ENCODE results near the gene QSOX2. TPM values are rescaled to one million over a fixed set of nuclear protein-coding genes. Genes with fewer than 3 reads are reported as not detected.
A peak's percentile ranks its signal among the peaks of the same experiment; 100 is the strongest.

Gene QSOX2
- total RNA-seq, 2 experiments from 2014 or later: 50.0 to 57.5 TPM

GRCh38 chr9:136191099-136191959, 54.3 kb downstream of the QSOX2 start:
- H3K36me3 ChIP-seq (ENCODE audit: insufficient read depth, low read length): no peaks in the 10 kb centered on the region
- TF ChIP-seq EZH2phosphoT487 (IDR thresholded peaks at IDR 0.05; ENCODE audit: borderline replicate concordance, low read depth, low read length) (no peak), CTCF (conservative IDR thresholded peaks at IDR 0.05; ENCODE audit: low read length) (no peak)
- H3K4me2 ChIP-seq (ENCODE audit: low read length): no peak overlapping the region
- H3K79me2 ChIP-seq (ENCODE audit: insufficient read depth, low read depth, low read length): no peaks in the 10 kb centered on the region
- no TSS peak for BruUV-seq (replicated peaks)
- H3K9me2 ChIP-seq (ENCODE audit: insufficient read depth, low read length): no peaks in the 10 kb centered on the region
- POLR2A ChIA-PET: no interaction called here
- DNase-seq (ENCODE audit: low spot score): peak; percentile 22
- no peak overlapping the region for H3K27ac ChIP-seq (ENCODE audit: low read depth, low read length, poor library complexity, severe bottlenecking)
- H3K4me1 ChIP-seq (ENCODE audit: insufficient read depth, low read length, poor library complexity, severe bottlenecking): peaks cover 7% of the 10 kb centered on the region
- CTCF ChIA-PET (ENCODE audit: unreplicated experiment): no interaction called here
- no peak overlapping the region for H2AFZ ChIP-seq (ENCODE audit: low read length)
- H3K4me3 ChIP-seq (ENCODE audit: low read depth, low read length, poor library complexity, severe bottlenecking): no peak overlapping the region
- H3K9me3 ChIP-seq (ENCODE audit: low read length): no peaks in the 10 kb centered on the region
- H4K20me1 ChIP-seq (ENCODE audit: insufficient read depth, low read length): no peaks in the 10 kb centered on the region
- intact Hi-C loops (cut with micrococcal nuclease; ENCODE audit: unreplicated experiment): no loop called here

GRCh38 chr9:136190656-136191055, 55.0 kb downstream of the QSOX2 start:
- Histone ChIP-seq H3K9me3 (ENCODE audit: low read length) (no peaks in the 10 kb centered on the region), H3K79me2 (ENCODE audit: insufficient read depth, low read depth, low read length) (no peaks in the 10 kb centered on the region), H3K36me3 (ENCODE audit: insufficient read depth, low read length) (no peaks in the 10 kb centered on the region), H3K27ac (ENCODE audit: low read depth, low read length, poor library complexity, severe bottlenecking) (no peak overlapping the region), H3K9me2 (ENCODE audit: insufficient read depth, low read length) (no peaks in the 10 kb centered on the region), H3K4me2 (ENCODE audit: low read length) (no peak overlapping the region), H3K4me1 (ENCODE audit: insufficient read depth, low read length, poor library complexity, severe bottlenecking) (peaks cover 5% of the 10 kb centered on the region), H3K4me3 (ENCODE audit: low read depth, low read length, poor library complexity, severe bottlenecking) (no peak overlapping the region), H4K20me1 (ENCODE audit: insufficient read depth, low read length) (no peaks in the 10 kb centered on the region), H2AFZ (ENCODE audit: low read length) (no peak overlapping the region)
- ChIA-PET CTCF (ENCODE audit: unreplicated experiment) (no interaction called here), POLR2A (no interaction called here)
- intact Hi-C loops (cut with micrococcal nuclease; ENCODE audit: unreplicated experiment): no loop called here
- TF ChIP-seq CTCF (conservative IDR thresholded peaks at IDR 0.05; ENCODE audit: low read length) (no peak), EZH2phosphoT487 (IDR thresholded peaks at IDR 0.05; ENCODE audit: borderline replicate concordance, low read depth, low read length) (no peak)
- DNase-seq (ENCODE audit: low spot score): no peak
- BruUV-seq (replicated peaks): no TSS peak

- POLR2A ChIA-PET: no interaction called here
Measured at GRCh38 chr9:136190237-136190601, 55.4 kb downstream of the QSOX2 start.

More at GRCh38 chr9:136190237-136190601, 55.4 kb downstream of the QSOX2 start:
- CTCF ChIA-PET (ENCODE audit: unreplicated experiment): no interaction called here
- H3K4me1 ChIP-seq (ENCODE audit: insufficient read depth, low read length, poor library complexity, severe bottlenecking): peaks cover 5% of the 10 kb centered on the region
- no peak overlapping the region for H3K4me2 ChIP-seq (ENCODE audit: low read length)
- H3K79me2 ChIP-seq (ENCODE audit: insufficient read depth, low read depth, low read length): no peaks in the 10 kb centered on the region
- H3K9me3 ChIP-seq (ENCODE audit: low read length): no peaks in the 10 kb centered on the region
- no peak overlapping the region for H3K27ac ChIP-seq (ENCODE audit: low read depth, low read length, poor library complexity, severe bottlenecking)
- BruUV-seq (replicated peaks): no TSS peak
- TF ChIP-seq EZH2phosphoT487 (IDR thresholded peaks at IDR 0.05; ENCODE audit: borderline replicate concordance, low read depth, low read length): no peak
- H4K20me1 ChIP-seq (ENCODE audit: insufficient read depth, low read length): no peaks in the 10 kb centered on the region
- no peak for DNase-seq (ENCODE audit: low spot score)
- no peaks in the 10 kb centered on the region for H3K9me2 ChIP-seq (ENCODE audit: insufficient read depth, low read length)
- no peaks in the 10 kb centered on the region for H3K36me3 ChIP-seq (ENCODE audit: insufficient read depth, low read length)
- H2AFZ ChIP-seq (ENCODE audit: low read length): no peak overlapping the region
- no peak overlapping the region for H3K4me3 ChIP-seq (ENCODE audit: low read depth, low read length, poor library complexity, severe bottlenecking)
- intact Hi-C loops (cut with micrococcal nuclease; ENCODE audit: unreplicated experiment): no loop called here
